Hematopoietic multipotent progenitor cell treated with erythropoietin and hydrocortisone succinate and interleukin-3 and kit ligand, for 8 days (in vitro differentiated cells): Measurements from ENCODE around the gene PMPCB.
A peak's percentile ranks its signal among the peaks of the same experiment; 100 is the strongest.
"Not testable (repeated sequence)": the region's sequence is repeated elsewhere in the genome, so short reads cannot be mapped to it uniquely, and the experiment has no call there.

Experiments
- DNase-seq: peaks from one replicate; pipeline ENCODE4 v3.0.0-alpha.2; 2015

The PMPCB gene, protein sequence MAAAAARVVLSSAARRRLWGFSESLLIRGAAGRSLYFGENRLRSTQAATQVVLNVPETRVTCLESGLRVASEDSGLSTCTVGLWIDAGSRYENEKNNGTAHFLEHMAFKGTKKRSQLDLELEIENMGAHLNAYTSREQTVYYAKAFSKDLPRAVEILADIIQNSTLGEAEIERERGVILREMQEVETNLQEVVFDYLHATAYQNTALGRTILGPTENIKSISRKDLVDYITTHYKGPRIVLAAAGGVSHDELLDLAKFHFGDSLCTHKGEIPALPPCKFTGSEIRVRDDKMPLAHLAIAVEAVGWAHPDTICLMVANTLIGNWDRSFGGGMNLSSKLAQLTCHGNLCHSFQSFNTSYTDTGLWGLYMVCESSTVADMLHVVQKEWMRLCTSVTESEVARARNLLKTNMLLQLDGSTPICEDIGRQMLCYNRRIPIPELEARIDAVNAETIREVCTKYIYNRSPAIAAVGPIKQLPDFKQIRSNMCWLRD

DNA sequence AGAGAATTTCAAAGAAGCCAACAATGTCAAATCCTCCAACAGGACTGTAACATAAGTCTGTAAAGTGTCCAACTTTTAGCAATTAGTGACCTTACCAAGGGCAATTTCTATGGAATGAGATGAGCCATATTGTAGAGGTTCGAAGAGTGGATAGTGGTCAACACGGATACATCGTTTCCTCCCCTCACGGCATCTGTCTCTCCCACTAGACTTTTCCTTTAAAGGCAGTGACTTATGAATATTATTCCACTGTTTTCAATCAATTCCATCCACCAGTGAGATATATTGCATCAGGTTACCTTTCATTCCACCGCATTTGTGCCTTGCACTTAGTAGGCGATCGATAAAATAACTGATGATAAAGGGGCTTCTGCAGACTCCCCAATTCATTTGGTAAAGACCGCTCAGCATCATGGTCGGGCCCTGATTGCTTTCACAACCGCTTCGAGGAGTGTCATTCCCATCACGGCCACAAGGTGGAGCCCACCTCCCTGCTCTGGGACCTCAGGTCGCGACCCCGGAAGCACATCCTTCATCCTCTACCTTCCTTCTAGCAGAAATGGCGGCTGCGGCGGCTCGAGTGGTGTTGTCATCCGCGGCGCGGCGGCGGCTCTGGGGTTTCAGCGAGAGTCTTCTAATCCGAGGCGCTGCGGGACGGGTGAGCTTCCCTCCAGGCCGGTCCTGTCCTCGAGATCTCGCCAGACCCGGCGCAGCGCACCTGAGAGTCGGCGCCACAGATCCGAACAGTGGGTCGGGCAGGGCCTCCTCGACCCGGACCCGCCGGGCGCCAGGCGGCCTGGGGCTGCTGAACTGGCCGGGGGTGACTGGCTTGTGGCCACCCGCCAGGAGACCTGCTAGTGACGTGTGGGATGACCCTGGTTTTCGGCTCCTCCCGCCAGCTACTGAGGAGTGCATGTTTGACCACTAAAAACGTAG is at the start of gene PMPCB:
TSS of gene PMPCB (plus strand) at position 535 of the 936 bp plus-strand sequence. CDS start at position 560, 25 bp downstream.
- DNase-seq = peak; percentile 94

DNA sequence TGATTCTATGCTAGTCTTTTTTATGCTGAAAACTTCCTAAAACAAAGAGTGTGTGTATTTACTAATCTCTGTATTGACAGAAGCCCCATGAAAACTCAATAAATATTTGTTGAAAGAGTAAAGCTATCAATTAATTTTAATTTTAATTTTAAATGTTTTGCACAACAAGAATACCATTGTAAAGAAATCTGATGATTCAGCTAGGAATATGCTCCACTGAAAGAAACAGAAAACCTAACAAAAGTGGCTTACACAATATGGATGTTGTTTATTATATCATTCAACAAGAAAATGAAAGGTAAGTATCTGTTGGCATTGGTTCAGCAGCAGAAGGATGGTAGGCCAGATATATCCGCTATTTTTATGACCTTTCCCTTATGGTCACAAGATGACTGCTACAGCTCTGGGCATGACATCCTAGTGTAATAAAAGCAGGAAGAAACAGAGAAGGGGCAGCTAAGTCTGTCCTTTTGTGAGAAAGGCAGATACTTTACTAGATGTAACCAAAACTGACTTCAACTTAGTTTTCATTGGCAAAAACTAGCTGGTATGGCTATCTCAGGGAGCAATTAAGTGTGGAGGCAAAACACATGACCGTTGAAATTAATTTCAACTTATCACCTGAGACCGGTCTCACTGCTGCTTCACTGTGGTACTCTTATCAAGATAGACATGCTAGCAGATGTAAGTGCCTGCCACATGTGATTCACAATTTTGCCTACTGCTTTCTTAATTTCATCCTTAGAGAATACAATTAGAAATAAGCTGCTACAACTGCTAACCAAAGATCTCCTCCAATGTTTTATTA is 43.3 kb upstream of the PMPCB start:
- DNase-seq = peak; percentile 93

DNA sequence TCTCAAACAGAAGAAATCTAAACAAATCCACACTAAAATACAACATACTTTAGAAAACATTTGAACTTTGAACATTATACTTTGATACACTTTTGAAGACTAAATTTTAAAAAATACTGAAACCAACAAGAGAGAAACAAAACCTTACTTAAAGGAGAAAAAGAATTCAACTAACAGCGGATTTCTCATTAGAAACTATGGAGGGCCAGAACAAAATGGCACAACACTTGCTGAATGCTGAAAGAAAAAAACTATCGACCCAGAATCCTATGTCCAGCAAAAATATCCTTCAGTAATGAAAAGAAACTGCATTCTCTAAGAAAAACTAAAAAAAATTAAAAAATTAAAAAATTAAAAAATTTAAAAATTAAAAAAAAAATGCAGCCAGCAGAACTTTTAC is 33.2 kb upstream of the PMPCB start:
- not testable (repeated sequence) for DNase-seq

DNA sequence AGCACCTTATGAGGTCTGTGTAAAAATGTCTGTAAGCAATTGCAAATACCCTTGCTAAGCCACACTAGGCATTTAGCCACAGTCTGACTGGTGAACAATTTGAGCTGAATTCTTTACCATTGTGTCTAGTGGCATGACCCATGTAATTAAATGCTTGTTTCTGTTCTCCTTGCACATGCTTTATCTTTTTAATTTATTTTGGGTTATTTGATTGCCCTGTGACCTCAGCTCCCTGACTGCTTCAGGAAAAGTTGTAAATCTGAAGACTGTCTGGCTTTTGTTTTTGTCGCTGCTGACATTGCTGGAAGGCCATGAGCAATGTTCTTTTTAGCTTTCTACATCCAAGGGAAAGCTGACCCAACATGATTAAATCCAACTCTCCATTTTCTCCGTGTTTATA is 31.0 kb upstream of the PMPCB start:
- DNase-seq = not testable (repeated sequence)

DNA sequence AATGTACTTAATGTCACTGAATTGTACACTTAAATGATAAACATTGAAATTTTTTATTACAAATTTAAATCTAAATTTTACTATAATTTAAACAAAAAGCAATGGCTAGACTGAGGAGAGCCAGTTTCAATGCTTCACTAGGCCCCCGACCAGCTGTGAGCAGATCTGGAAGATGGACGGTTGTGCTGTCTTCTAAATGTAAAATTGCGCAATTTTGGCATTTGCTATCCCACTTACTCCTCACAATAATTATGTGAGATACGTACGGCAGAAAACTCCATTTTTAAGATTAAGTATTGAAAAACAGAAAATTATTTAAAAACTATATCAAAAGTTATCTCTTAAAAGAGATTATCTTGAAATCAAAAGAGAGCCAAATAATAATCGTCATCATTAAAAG is 23.9 kb upstream of the PMPCB start:
- not testable (repeated sequence) for DNase-seq

DNA sequence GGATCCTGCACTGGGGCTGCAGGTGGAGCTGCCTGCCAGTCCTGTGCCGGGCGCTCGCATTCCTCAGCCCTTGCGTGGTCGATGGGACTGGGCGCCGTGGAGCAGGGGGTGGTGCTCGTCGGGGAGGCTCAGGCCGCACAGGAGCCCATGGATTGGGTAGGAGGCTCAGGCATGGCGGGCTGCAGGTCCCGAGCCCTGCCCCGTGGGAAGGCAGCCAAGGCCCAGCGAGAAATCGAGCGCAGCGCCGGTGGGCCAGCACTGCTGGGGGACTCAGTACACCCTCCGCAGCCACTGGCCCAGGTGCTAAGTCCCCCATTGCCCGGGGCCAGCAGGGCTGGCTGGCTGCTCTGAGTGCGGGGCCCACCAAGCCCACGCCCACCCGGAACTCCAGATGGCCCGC is 22.4 kb upstream of the PMPCB start:
- DNase-seq = not testable (repeated sequence)

DNA sequence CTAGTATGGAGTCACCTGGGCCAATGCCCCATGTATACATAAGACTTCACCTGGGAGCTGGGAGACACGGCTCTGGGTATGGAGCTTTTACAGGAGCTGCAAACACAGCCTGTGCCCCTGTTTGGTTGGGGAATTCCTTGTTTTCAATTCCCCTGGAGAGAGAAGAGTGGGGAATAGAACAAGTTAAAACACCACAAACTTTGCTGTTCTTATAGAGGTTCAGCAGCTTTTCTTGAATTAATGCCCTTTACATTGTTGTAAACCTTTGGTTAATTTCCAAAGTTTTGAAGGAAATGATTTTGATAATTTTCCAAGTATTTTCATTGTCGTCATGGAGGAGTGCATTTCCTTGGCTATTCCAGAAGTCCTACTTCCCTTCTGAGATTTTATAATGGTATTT is 19.0 kb upstream of the PMPCB start:
- not testable (repeated sequence) for DNase-seq

DNA sequence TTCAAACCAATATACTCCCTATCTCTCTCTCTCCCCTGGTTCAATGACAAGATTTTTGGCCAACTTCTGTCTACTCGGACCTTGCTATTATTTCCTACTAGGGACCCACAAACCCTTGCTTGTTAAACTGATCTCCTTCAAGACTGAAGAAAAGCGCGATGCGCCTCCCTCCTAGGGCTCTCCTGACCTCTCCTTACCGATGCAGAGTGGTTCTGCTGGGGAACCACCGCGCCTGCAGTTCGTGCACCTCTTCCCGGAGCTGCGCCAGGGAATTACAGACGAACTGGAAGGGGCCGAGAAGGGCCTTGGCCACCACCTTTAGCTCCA is 17.6 kb upstream of the PMPCB start:
- DNase-seq = peak; percentile 67

DNA sequence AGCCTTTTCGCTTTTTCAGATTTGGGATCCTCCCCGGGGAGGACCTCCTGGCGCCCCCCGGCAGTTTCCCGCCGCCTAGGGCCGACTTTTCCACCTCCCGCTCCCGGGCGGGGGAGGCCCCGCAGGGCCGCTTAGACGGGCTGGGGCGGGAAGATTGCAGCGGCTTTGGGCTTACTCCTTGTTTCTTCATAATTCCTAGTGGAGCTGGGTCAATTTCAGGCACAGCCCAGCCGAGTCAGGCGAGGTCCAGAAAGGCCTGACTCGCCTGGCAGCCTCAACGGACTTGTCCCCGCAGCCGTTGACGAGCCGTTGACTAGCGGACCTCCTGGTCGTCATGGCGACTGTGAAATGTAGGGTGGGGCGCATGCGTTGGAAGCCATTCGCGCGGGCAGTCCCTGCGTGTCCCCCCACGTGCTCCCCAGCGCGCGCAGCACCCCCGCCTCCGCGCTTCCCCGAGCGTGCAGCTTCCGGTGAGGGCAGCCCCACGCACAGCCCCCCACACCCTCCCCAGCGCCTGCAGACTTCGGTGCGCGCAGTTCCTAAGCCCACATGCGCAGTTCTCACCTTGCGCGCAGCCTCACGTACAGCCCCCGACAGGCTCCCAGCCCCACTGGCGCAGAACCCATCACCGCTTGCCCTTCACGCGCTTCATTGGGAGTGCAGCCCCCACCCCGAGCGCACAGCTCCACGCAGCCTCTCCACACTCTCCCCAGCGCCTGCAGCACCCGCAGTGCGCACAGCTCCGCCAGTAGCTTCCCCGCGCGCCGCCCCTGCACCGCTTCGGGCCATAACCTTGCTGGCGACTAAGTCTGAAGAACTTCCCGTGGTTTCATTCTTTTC is 17.1 kb upstream of the PMPCB start:
- peak; percentile 90 for DNase-seq

DNA sequence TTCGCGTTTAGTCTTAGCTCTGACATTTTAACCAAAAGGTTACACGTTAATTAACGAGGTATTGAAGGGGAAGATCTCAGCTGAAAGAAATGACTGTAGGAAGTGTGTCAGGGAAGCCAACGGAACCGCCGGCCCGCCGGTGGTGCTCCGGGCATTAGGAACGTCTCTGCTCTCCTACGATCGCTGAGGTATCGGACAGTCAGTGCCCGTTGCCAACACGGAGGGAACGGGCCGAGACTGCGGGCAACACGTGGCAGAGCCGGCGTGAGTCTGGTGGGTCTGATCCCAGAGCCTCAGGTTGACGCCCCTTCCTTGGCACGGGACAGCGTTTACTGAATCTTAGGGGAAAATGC is 16.5 kb upstream of the PMPCB start:
- DNase-seq = peak; percentile 44

DNA sequence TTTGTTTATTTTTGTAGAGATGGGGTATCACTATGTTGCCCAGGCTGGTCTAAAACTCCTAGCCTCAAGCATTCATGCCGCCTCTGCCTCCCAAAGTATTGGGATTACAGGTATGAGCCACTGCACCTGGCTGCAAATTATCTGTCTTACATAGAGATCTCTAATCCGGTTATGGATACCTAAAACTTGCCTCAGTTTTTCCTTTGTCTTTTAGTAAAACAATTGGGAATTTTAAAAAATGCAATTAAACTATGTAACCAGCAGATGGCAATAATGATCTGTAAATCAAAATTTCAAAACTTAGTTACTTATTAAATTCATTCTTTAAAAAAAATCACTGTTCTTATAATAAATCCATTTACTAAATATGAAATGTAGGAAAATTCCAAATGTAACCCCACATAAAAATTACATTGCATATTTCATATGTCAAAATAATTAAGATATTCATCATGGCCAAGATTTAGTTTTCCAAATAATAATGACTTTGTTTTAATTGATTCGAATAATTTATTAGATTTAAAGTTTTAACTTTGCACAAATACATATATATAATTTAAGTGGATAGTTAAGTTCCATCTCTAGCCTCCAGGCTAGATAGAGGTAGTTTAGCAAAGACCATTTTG is 14.3 kb upstream of the PMPCB start:
- not testable (repeated sequence) for DNase-seq

DNA sequence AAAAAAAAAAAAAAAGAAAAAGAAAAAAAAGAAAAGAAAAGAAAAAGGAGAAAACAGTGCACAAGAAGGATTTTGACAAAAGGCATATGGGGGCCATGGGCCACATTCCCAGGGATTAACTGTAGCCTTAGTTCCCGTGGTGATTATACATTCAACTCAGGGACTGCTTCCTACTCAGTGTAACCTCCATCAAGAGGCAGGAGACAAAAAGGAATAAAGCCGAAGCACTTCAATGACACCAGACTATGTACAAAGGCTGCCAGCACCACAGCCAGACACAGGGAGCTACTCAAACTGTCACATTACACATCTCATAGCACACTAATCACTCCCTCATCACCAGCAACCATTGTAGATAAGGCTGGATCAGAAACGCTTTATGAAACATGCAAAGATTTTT is 5.1 kb upstream of the PMPCB start:
- no peak for DNase-seq

DNA sequence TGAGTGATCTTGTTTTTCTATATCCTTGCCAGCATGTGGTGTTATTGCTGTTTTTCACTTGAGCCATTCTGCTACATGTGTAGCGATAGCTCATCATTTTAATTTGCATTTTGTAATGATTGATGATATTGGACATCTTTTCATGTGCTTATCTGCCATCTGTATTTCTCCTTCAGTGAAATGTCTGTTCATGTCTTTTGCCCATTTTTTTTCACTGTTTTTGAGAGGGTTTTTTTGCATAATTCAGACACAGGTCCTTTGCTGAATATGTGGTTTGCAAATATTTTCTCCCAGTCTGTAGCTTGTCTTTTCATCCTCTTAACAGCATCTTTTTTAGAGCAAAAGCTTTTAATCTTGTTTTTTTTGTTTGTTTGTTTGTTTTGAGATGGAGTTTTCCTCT is 3.7 kb upstream of the PMPCB start:
- no peak for DNase-seq

DNA sequence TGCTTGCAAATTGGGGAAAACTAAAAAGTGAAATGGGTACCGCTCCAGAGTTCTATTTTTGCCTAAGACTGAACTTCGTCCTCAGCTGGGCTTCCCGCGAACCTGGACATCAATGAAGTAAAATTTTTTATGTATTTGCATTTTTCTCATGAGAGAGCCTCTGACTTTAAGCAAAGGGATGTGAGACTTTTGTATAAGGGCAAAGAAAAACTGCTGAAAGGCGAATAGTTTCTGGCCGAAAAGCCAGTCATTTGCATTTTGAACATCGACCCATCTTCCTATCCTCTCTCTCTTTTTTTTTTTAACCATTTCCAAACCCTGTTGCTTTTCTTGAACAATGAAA is 573 bp downstream of the PMPCB start:
- no peak for DNase-seq

DNA sequence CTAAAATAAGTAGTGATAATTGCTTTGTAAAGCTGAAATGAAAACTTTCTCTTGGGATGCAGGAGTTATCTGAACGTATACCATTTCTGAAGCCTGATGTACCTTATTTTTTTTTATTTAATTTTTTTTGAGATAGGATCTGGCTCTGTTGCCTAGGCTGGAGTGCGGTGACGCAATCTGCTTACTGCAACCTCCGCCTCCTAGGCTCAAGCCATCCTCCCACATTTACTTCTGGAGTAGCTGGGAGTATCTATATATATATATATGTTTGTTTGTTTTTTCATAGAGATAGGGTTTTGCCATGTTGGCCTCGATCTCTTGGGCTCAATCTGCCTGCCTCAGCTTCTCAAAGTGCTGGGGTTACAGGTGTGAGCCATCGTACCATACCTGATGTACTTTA is 2.4 kb downstream of the PMPCB start:
- no peak for DNase-seq

DNA sequence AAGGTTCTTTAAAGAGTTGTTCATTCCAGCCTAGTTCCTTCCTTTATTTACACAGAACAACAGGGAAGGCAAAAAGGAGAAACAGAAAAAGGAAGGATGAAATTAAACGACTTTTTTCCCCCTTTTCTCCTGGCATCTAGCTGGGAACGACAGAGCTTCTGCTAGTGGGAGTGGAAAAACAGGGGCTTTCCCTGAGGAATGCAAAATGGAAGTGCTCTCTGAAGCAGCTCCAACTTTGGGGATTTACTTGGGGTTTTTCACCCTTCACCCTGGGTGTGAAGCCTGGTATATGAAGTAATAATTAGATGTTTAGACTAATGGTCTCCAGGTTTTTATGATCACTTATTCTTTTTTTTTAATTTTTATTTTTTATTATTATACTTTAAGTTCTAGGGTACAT is 4.2 kb downstream of the PMPCB start:
- DNase-seq = no peak

DNA sequence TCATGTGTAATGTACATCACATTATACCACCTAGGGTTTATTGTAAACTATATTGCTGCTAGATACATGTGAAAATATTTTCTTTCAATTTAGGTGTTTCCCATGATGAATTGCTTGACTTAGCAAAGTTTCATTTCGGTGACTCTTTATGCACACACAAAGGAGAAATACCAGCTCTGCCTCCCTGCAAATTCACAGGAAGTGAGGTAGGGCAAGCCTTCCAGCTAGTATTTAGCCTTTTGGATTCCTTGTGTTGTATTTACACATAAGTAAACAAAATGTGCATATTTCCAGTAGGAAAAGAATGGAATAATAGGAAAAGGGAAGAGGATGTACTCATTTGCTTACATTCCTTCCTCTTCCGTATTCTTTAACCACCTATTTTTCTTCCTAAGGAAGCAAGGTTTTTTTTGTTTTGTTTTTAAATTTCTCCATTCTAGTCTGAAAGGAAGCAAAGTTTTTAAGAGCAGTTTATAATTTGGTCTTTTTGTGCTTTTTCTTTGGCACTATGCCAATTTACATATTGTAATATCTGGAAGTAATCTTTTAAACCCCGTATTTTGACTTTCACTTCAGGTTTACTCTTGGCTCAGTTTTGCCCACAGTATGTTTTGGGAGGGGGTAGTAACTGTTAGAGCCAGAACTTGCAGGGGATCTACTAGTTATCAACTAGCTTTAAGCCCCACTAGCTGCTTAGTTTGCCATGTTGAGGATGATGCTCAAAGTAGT is 10.4 kb downstream of the PMPCB start:
- DNase-seq = no peak

DNA sequence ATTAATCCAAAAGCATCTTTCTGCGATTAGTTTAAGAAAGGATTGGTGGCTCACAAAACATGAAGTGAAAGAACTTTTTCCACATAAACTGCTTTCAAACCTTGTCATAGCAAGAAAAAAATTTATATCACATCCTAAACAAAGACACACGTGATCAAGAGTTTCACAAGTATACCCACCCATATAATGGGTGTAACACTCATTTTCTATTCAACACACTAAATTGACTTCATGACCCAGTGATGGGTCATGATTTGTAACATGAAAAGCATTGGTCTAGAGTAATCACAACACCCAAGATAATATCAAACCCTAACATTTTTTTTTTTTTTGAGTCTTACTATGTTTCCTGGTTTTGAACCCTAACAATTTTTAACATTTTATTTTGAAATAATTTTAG is 17.6 kb downstream of the PMPCB start:
- DNase-seq = no peak

DNA sequence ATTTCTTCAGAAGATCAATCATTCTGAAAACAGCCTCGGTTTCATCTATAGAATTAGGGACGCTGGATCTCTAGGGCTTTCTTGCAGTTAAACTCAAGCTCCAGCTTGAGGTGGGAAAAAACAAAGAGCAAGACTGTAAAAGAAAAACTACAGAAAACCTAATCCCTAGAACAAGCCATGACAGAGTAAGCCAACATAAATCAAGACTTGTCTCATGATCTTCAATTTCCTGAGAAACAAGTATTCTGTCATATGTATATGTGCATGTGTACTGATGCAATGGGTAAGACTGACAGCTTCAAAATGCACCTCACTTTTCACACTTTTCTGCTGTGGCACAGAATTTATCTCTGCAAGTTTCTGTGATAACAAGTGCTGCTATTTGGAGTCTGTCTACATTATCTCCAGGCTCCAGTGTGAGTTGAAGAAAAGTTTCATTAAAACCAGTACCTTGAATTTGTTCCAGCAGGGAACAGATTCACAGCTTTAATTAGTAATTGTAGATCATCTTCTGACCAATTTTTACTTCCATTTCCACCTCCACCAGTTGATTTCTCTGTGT is 19.2 kb downstream of the PMPCB start:
- no peak for DNase-seq

DNA sequence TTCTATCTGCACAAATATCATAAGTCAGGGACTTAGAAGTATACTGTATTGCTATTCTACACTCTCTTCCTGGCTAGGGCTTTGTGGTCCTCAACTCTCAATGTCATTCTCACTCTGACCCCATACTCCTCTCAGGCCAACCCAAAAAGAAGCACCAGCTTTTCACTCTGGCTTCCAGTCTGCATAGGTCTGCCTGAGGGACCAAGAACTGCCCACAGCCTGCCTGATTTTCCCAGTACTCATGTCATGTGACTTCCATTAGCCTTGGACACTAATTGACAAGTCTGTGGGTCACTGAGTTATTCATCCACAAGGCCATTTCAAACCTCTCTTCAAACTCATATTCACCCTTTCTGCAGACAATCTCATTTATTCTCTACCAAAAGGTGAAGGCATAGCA is 19.8 kb downstream of the PMPCB start:
- no peak for DNase-seq

DNA sequence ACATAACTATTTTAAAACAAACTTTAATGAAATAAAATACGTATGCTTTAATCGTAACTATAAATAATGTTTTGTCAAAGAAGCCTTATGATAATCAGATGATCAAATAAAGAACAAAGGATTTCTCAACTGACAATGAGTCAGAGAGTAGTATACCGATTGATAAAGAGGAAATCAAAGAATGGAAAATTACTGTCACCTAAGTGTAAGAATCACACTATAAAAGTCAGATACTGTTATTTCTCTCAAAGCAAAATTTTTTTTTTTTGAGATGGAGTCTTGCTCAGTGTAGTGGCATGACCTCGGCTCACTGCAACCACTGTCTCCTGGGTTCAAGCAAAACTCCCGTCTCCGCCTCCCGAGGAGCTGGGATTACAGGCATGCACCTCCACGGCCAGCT is 28.5 kb downstream of the PMPCB start:
- DNase-seq = no peak
